Measurements from ENCODE around the gene TMTC4.
A peak's percentile ranks its signal among the peaks of the same experiment; 100 is the strongest.
"Not testable (repeated sequence)": the region's sequence is repeated elsewhere in the genome, so short reads cannot be mapped to it uniquely, and the experiment has no call there.

Gene TMTC4

GRCh38 chr13:100620792-100621191 is 53.8 kb downstream of the TMTC4 start:
- DNase-seq: no peak

DNA sequence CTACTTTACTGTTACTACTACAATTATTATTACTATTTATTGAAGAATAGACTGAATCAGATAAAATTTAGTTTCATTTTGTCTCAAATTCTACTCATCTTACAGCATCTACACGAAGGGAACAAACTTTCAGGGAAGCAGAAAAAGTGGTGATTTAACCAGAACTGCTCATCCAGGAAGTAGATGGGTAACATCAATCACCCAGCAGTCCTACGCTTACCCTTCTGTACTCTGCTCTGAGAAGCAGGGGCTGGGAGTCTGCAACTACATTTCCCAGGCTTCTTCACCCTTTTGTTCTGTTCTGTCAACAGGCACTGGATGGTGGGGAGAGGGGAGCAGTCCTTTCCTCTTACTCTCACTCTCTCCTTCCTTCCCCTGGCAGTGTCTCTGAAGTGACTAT is 54.7 kb downstream of the TMTC4 start:
- DNase-seq: no peak

DNA sequence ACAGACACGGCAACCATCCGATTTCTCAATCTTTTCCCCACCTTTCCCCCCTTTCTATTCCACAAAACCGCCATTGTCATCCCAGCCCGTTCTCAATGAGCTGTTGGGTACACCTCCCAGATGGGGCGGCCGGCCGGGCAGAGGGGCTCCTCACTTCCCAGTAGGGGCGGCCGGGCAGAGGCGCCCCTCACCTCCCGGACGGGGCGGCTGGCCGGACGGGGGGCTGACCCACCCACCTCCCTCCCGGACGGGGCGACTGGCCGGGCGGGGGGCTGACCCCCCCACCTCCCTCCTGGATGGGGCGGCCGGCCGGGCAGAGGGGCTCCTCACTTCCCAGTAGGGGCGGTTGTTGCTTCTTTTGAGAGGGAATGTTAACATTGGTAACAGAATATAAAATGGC is 55.7 kb downstream of the TMTC4 start:
- DNase-seq: not testable (repeated sequence)

DNA sequence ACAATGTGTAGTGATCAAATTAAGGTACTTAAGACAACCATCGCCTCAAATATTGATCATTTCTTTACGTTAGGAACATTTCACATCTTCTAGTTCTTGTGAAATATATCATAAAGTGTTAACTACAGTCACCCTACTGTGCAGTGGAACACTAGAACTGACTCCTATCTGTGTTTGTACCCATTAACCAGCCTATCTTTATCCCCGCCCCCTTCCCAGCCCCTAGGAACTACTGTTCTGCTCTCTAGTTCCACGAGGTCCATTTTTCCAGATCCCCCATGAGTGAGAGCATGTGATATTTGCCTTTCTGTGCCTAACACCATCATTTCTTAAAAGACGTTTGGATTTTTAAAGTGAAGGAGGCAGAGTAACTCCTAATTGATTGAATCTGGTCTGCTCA is 61.6 kb downstream of the TMTC4 start:
- no peak for DNase-seq

DNA sequence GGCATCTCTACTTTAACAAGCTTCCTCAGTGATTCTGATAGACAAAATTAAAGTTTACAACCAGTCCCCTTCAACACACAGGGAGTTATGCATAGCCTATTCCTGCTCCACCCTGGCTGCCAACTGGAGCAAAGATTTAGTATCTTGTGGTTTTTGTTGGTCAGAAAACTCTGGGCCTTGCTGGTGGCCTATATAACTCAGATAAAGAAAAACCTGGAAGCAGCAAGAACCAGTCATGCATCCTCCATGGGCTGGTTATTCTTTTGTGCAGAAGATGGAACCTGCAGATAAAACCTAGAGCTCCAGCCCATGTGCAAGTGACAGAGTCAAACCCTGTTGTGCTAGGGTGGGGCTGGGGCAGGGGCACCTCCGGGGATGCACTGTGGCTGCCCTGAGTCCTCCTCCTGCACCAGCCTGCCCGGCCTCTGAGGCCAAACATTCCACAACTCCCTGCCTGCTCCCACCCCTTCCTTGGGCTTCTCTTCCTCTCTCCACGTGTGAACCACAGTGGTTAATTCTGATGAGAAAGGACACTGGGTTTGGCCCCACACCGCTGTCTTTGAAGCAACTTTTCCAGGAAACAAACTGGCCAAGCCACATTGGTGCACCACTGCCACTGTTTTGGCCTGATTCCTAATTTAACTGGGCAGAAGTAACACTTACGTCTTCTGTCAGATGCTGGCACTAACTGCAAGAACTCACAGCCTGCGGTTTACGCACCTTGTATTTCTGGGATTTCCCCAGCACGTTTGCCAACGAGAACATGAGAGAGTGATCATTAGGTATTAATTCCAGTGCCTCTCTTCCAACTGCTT is 62.7 kb downstream of the TMTC4 start:
- DNase-seq: no peak

GRCh38 chr13:100610391-100611347 is 63.9 kb downstream of the TMTC4 start:
- DNase-seq: peak; percentile 17

DNA sequence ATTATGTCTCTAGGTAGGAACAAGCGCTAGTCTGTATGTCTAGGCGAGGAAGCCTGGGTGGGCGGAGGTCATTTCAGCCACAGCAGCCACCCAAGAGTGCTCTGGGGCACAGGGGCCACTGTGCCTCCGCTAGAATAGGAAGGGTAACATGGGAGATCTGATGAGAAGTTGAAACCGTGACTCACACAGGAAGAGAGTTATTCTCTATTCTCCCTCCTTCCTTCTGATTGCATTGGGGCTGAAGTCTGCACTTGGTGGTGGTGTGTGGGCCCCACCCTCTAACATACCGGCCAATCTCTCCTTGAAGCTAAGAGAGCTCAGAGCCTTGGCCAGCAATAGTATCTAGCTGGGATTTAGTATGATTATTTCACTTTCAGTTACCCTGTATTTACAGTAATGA is 65.7 kb downstream of the TMTC4 start:
- DNase-seq: peak; percentile 54

GRCh38 chr13:100608489-100608888 is 66.1 kb downstream of the TMTC4 start:
- DNase-seq: no peak

DNA sequence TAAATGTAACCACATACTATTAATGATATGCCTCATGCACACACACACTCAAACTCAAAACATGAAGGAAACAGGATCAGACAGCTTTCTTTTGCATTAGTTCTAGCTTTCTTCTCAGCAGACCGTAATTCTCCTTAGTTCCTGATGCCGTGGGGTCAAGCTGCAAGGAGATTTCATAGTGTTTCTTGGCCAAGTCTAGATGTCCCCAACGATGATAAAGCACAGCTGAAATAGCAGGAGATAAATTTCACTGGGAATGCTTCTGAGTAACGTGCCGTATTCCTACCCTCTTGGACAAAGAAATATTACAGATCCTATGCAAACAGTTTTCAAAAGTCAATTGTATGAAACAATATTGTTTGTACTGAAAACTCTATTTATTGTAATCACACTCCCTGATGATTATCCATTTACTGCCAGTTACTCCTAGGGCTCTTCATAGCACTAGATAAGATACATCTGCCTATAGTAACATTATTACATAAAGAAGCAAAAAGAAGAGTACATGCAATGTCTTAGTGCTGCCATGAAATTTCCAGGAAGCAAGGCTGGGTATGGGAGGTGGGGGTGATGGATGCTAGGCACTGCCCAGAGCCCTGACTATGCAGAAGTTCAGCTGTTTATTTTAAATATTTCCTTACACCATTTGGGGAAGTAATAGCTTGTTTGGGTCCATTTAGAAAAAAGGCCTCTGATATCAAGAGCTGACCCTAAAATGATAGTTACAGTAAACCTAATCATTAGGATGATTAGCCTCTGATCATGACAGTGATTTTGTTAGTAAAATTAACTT is 69.5 kb downstream of the TMTC4 start:
- DNase-seq: peak; percentile 14

- DNase-seq: no peak
Observed at GRCh38 chr13:100602493-100603111, 72.0 kb downstream of the TMTC4 start.

DNA sequence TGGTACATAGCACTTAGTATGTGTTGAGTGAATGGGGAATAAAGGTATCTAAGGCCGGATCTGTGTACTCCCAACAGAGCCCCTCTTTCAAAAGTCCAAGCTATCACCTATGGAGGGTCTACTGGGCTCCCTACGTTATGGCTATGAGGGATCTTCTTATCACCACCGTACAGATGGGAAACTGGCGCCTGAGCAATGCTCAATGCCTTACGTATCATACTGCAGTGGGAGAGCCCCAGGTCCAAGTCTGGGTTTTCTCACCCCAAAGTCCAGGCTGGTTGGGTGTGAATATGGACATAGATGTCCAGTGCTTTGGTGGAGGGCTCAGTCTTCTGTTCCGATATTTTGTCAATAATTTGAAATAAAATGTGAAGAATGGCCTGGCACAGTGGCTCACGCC is 72.9 kb downstream of the TMTC4 start:
- DNase-seq: no peak

- DNase-seq: no peak
Observed at GRCh38 chr13:100600915-100601314, 73.7 kb downstream of the TMTC4 start.

DNA sequence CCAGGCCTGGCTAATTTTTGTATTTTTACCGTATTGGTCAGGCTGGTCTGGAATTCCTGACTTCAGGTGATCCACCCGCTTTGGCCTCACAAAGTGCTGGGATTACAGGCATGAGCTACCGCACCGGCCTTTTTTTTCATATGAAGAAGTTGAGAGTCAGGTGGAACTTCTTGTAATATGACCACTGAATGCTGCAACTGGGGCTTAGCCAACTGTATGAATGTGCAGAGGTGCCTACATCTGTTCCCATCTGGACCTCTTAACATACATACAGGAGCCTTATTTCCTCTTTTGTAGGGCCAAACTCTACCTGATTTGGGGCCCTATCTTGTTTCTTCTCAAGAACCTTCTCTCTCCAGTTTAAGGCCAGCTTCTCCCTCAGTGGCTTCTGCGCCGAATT is 74.1 kb downstream of the TMTC4 start:
- no peak for DNase-seq

GRCh38 chr13:100597253-100597652 is 77.3 kb downstream of the TMTC4 start:
- DNase-seq: no peak

DNA sequence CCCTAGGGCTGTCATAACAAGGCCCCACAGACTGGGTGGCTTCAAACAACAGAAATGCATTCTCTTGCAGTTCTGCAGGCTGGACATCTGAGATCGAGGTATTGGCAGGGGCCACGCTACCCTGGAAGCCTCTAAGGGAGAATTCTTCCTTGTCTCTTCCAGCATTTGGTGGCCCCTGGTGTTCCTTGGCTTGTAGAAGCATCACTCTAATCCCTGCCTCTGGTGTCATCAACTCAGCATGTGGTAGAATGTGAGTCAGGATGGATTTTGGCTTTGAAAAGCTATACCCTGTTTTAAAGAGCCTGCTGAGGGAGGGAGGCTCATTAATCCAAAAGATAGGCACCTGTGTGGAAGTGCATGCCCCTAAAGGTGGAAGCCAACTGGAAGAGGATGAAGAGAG is 78.1 kb downstream of the TMTC4 start:
- DNase-seq: no peak

- no peak for DNase-seq
Observed at GRCh38 chr13:100594731-100595130, 79.9 kb downstream of the TMTC4 start.

GRCh38 chr13:100594255-100594654 is 80.3 kb downstream of the TMTC4 start:
- DNase-seq: no peak

DNA sequence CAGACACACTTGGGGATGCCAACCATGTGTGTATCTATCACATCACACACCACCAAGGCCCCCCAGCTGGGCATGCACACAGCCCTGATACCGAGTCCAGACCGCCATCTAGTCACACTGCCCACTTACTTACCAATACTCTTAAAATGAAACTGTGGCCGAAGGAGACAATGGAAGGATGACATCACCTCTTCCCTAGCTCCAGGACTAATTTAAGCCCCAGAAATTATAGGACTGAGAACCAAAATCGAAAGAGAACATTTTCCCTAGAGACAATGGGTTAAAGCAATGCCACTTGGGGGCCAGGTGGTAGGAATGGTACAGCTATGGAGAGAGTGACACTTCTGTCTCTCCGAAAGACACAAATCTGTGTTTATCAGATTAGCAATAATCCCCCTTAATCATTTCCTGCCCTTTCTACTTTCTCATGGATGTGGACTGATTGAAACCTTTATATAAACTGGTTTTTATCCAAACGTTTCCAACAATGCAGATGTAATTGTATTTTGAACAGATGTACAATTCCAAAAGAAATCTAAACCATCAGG is 85.3 kb downstream of the TMTC4 start:
- DNase-seq: no peak

- DNase-seq: peak; percentile 75
Observed at GRCh38 chr13:100588331-100589177, 86.0 kb downstream of the TMTC4 start, which contains the start of gene GGACT. Gene GGACT, minus strand, starts transcription at chr13:100588789. Its CDS starts 56,198 bp downstream, at chr13:100532591.

DNA sequence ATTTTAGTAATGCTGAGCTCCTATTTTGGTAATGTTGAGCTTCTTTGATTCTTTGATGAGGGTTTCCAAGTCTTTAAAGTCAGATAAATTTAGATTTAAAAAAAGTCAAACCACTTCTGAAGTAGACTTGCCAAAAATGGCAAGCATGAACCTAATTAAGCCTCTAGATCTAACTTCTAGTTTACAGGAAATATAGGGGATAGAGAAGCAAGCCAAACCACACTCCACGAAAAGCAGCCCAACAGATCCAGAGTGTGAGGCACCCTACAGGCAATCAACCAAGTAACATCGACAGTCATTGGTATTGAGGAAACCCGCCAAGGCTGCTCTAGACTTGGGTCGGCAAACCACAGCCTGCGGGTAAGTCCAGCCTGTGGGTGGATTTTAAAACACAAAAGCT is 89.7 kb downstream of the TMTC4 start:
- no peak for DNase-seq

DNA sequence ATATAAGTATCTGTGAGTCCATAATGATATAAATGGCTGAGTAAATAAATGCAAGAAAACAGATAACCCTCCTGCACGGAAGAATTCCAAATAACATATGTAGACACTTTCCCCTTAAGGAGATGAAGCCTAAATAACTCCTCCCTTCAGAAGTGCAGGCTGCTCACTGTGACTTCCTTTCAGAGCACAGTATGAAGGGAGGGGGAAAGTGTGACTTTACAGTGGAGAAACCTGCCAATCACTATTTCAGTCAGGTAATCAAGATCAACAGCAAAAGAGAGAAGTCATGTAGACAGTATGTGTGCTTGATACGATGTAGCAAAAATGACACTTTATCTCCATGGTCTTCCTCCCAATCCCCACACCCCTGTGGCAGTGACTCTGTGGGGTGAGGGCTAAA is 93.1 kb downstream of the TMTC4 start:
- DNase-seq: no peak

Data from suppressor macrophage treated with lipopolysaccharide for 4 hours (primary cell).